ENCODE data around the gene RIOX2.

DNA sequence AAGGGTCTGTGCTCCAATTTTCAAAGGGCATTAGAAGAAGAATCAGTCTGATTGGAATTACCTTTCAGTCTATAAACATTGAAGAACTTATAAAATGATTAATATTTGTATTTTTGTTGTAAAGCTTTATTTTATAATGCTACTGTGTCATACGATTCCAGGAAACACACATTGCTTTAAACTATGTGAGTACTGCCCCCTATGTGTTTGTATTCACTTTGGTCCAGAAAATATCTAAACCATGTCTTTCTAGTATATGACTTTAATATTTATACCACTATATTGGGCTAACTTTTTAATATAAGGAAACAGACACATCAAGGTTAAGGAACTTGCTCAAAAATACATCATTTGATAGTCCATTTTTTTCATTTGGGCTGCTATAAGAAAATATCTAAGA, 3.2 kb upstream of the RIOX2 start:
- TF ChIP-seq, protein P1, sequence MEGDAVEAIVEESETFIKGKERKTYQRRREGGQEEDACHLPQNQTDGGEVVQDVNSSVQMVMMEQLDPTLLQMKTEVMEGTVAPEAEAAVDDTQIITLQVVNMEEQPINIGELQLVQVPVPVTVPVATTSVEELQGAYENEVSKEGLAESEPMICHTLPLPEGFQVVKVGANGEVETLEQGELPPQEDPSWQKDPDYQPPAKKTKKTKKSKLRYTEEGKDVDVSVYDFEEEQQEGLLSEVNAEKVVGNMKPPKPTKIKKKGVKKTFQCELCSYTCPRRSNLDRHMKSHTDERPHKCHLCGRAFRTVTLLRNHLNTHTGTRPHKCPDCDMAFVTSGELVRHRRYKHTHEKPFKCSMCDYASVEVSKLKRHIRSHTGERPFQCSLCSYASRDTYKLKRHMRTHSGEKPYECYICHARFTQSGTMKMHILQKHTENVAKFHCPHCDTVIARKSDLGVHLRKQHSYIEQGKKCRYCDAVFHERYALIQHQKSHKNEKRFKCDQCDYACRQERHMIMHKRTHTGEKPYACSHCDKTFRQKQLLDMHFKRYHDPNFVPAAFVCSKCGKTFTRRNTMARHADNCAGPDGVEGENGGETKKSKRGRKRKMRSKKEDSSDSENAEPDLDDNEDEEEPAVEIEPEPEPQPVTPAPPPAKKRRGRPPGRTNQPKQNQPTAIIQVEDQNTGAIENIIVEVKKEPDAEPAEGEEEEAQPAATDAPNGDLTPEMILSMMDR (conservative IDR thresholded peaks at IDR 0.05; ENCODE audit: low read length) = peak; percentile 60
- no peak for TF ChIP-seq EZH2phosphoT487 (IDR thresholded peaks at IDR 0.05; ENCODE audit: borderline replicate concordance, low read depth, low read length)

Measured in OCI-LY7 (cell line).